ENCODE results near the gene LCE1F.

- TF ChIP-seq CTCF (IDR thresholded peaks at IDR 0.05): no peak
- TF ChIP-seq POLR2AphosphoS5 (IDR thresholded peaks at IDR 0.05): no peak
Measured at GRCh38 chr1:152770411-152770810, 4.5 kb upstream of the LCE1F start.

Measured in esophagus muscularis mucosa (tissue), 3 donors.